Neuronal stem cell (in vitro differentiated cells): ENCODE data around the gene DNAH8. TPM values are rescaled to one million over a fixed set of nuclear protein-coding genes. Genes with fewer than 3 reads are reported as not detected.

Experiments used
- DNase-seq: peaks from one replicate; pipeline ENCODE4 v3.0.0-alpha.2; 2013; ENCODE audit warnings: low spot score
- H2AFZ ChIP-seq: one replicate; pipeline ENCODE4 v1.6.1; 2013; ENCODE audit warnings: mild to moderate bottlenecking, low read length, inconsistent platforms
- H2AK5ac ChIP-seq: 2 replicates; pipeline ENCODE4 v1.6.1; 2013; ENCODE audit warnings: low read depth, mild to moderate bottlenecking, inconsistent platforms, low read length, moderate library complexity, mixed read lengths
- H2BK120ac ChIP-seq: 2 replicates; pipeline ENCODE4 v1.6.1; 2013; ENCODE audit warnings: low read depth, mild to moderate bottlenecking, inconsistent platforms, low read length, moderate library complexity, mixed read lengths
- H2BK12ac ChIP-seq: one replicate; pipeline ENCODE4 v1.6.1; 2013; ENCODE audit warnings: low read length, inconsistent platforms
- H2BK15ac ChIP-seq: 2 replicates; pipeline ENCODE4 v1.6.1; 2013; ENCODE audit warnings: mild to moderate bottlenecking, low read length, inconsistent platforms, mixed read lengths
- H2BK5ac ChIP-seq: one replicate; pipeline ENCODE4 v1.6.1; 2013; ENCODE audit warnings: inconsistent platforms, mild to moderate bottlenecking, low read length, moderate library complexity
- H3K14ac ChIP-seq: one replicate; pipeline ENCODE4 v1.6.1; 2013; ENCODE audit warnings: low read length, inconsistent platforms
- H3K18ac ChIP-seq: 2 replicates; pipeline ENCODE4 v1.6.1; 2013; ENCODE audit warnings: low read length, inconsistent platforms
- H3K23ac ChIP-seq: 2 replicates; pipeline ENCODE4 v1.6.1; 2013; ENCODE audit warnings: low read depth, mild to moderate bottlenecking, mixed read lengths, low read length, inconsistent platforms; ENCODE audit not compliant: poor library complexity
- H3K27ac ChIP-seq: replicated peaks from 3 replicates; pipeline ENCODE4 v1.5.1; 2013; ENCODE audit warnings: low read length, inconsistent platforms
- H3K27me3 ChIP-seq, 3 experiments: 2 replicates each; pipeline ENCODE4 v1.6.1; 2013; ENCODE audit warnings: low read length in 3 of 3, mild to moderate bottlenecking in 2 of 3, inconsistent platforms in 1 of 3, low read depth in 1 of 3, mixed read lengths in 1 of 3, moderate library complexity in 1 of 3; ENCODE audit not compliant: control insufficient read depth in 3 of 3, insufficient read depth in 3 of 3
- H3K36me3 ChIP-seq, 2 donors: replicated peaks in 1 of 2; 2 replicates each; pipeline ENCODE4 v1.6.1; 2013; ENCODE audit warnings: low read length in 2 of 2; ENCODE audit not compliant: control insufficient read depth in 2 of 2, insufficient read depth in 2 of 2
- H3K4ac ChIP-seq: 2 replicates; pipeline ENCODE4 v1.6.1; 2013; ENCODE audit warnings: inconsistent platforms, mild to moderate bottlenecking, low read length, moderate library complexity
- H3K4me1 ChIP-seq, 2 donors: 1 replicate in 1 of 2; 2 replicates in 1 of 2; pipeline ENCODE4 v1.6.1; 2013; ENCODE audit warnings: low read length in 2 of 2, low read depth in 1 of 2; ENCODE audit not compliant: control insufficient read depth in 2 of 2, insufficient read depth in 1 of 2
- H3K4me2 ChIP-seq: one replicate; pipeline ENCODE4 v1.6.1; 2013; ENCODE audit warnings: mild to moderate bottlenecking, low read length, inconsistent platforms; ENCODE audit not compliant: insufficient read depth, poor library complexity, severe bottlenecking
- H3K4me3 ChIP-seq, 2 donors: 2 replicates each; pipeline ENCODE4 v1.5.1; 2013; ENCODE audit warnings: low read length in 2 of 2, mild to moderate bottlenecking in 2 of 2, inconsistent platforms in 1 of 2, moderate library complexity in 1 of 2
- H3K79me1 ChIP-seq: one replicate; pipeline ENCODE4 v1.6.1; 2013; ENCODE audit warnings: low read depth, mild to moderate bottlenecking, inconsistent platforms, low read length, moderate library complexity
- H3K9ac ChIP-seq: one replicate; pipeline ENCODE4 v1.6.1; 2013; ENCODE audit warnings: mild to moderate bottlenecking, low read depth, low read length, inconsistent platforms; ENCODE audit not compliant: poor library complexity
- H3K9me3 ChIP-seq, 2 donors: replicated peaks in 1 of 2; 2 replicates each; pipeline versions ENCODE3 to v1.6.1; 2013; ENCODE audit warnings: low read length in 2 of 2, mild to moderate bottlenecking in 2 of 2, inconsistent platforms in 1 of 2, low read depth in 1 of 2, mixed read lengths in 1 of 2, moderate library complexity in 1 of 2; ENCODE audit not compliant: control insufficient read depth in 2 of 2, insufficient read depth in 1 of 2
- H4K8ac ChIP-seq: one replicate; pipeline ENCODE4 v1.6.1; 2013; ENCODE audit warnings: low read depth, mild to moderate bottlenecking, inconsistent platforms, low read length, moderate library complexity
- H4K91ac ChIP-seq: one replicate; pipeline ENCODE4 v1.6.1; 2013; ENCODE audit warnings: low read length, low read depth, mild to moderate bottlenecking, inconsistent platforms; ENCODE audit not compliant: poor library complexity
- whole genome bisulfite sequencing, 2 donors: extraction: QIAGEN DNeasy Blood & Tissue Kit; methylation state at CpG; one replicate each; pipeline ENCODE4 v1.1.7; 2013; ENCODE audit warnings: missing lambda C conversion rate in 2 of 2, mixed read lengths in 1 of 2; ENCODE audit not compliant: insufficient read length in 2 of 2, insufficient replicate concordance in 1 of 2; ENCODE audit errors: extremely low coverage in 2 of 2; 5-methylcytosine and 5-hydroxymethylcytosine counted together
- small RNA-seq: library from polyadenylated mRNA; stranded (forward); fragments of <200 nt; extraction: miRNeasy Mini kit (QIAGEN cat#:217004); gene quantifications from one replicate; pipeline ENCODE3, GENCODE V24; 2013; ENCODE audit not compliant: insufficient read depth

DNAH8 gene

GRCh38 chr6:39078695-39079094 lies 363.6 kb downstream of the DNAH8 start:
- H3K4ac ChIP-seq, result no peak overlapping the region
- no peak overlapping the region for H2AFZ ChIP-seq
- H2BK5ac ChIP-seq, result no peak overlapping the region
- H3K36me3 ChIP-seq, result no peaks in the 10 kb centered on the region
- peaks cover 0 to 10% (median 0%) of the 10 kb centered on the region in 3 experiments for H3K27me3 ChIP-seq
- no peak for DNase-seq
- no peak overlapping the region for H2BK12ac ChIP-seq
- no peak overlapping the region for H2BK120ac ChIP-seq
- no CpG with 5 or more reads among the region's 3 CpGs for WGBS, 2 donors
- no peak overlapping the region for H3K14ac ChIP-seq
- no peaks in the 10 kb centered on the region for H3K9me3 ChIP-seq
- H4K91ac ChIP-seq, result no peak overlapping the region
- H3K79me1 ChIP-seq, result no peaks in the 10 kb centered on the region
- no peak overlapping the region for H3K4me3 ChIP-seq
- H3K18ac ChIP-seq, result no peak overlapping the region
- peak overlapping the region; percentile 58 for H3K23ac ChIP-seq
- H2BK15ac ChIP-seq, result no peak overlapping the region
- no peak overlapping the region for H3K9ac ChIP-seq
- no peak overlapping the region for H3K4me2 ChIP-seq
- H2AK5ac ChIP-seq, result no peak overlapping the region
- no peak overlapping the region for H3K27ac ChIP-seq
- H4K8ac ChIP-seq, result no peak overlapping the region
- peaks cover 4 to 8% of the 10 kb centered on the region in 2 donors for H3K4me1 ChIP-seq

DNA sequence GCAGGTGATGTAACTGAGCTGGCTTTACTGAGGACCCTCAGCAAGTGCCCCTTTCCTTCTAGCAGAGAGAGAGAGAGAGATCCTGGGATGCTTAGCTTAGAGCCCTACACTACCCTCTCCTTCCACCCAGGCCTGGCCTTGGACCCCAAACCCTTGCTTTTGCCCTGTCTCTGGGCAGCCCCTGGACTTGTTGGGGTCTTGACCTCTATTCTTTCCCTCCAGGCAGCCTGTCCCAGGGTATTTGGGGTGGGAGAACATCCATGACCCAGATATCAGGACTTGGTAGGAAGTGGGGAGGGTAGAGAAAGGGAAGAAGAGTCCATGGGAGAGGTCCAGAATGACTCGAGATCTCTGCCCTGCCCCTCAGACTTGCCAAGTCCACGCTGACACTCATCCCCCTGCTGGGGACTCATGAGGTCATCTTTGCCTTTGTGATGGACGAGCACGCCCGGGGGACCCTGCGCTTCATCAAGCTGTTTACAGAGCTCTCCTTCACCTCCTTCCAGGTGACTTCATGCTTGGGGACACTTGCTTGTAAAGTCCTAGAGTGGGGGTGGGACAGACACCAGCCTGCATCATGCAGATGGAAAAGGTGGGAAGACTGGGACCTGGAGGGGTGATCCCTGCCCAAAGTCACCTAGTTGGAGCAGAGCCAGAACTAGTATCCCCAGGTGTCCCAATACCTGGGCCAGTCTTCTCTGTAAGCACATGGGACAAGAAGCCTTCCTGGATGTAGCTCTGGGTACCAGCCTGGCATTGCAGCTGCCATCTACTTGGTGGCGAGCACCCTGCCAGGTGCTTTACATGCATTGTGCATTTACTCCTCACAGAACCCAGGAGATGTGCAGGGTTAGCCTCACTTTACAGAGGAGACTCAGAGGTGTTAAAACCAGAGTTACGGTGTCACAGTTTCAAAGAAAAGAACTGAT lies 364.4 kb downstream of the DNAH8 start:
- WGBS, 2 donors, result no CpG with 5 or more reads among the region's 8 CpGs
- no peak overlapping the region for H2BK12ac ChIP-seq
- no peak overlapping the region for H2BK15ac ChIP-seq
- no peak overlapping the region for H2BK120ac ChIP-seq
- peaks cover 4 to 6% of the 10 kb centered on the region in 2 donors for H3K4me1 ChIP-seq
- H3K14ac ChIP-seq, result no peak overlapping the region
- H3K18ac ChIP-seq, result no peak overlapping the region
- H2BK5ac ChIP-seq, result no peak overlapping the region
- peaks cover 0 to 13% (median 0%) of the 10 kb centered on the region in 3 experiments for H3K27me3 ChIP-seq
- H2AFZ ChIP-seq, result no peak overlapping the region
- no peak overlapping the region for H4K91ac ChIP-seq
- no peak overlapping the region for H2AK5ac ChIP-seq
- DNase-seq, result no peak
- H3K27ac ChIP-seq, result no peak overlapping the region
- H3K4ac ChIP-seq, result no peak overlapping the region
- no peak overlapping the region for H3K4me3 ChIP-seq
- no peaks in the 10 kb centered on the region for H3K36me3 ChIP-seq
- H3K4me2 ChIP-seq, result no peak overlapping the region
- no peak overlapping the region for H3K23ac ChIP-seq
- H3K79me1 ChIP-seq, result no peaks in the 10 kb centered on the region
- H4K8ac ChIP-seq, result no peak overlapping the region
- no peaks in the 10 kb centered on the region for H3K9me3 ChIP-seq
- H3K9ac ChIP-seq, result no peak overlapping the region

Small RNA genes lying within 50 kb of the gene (small RNA-seq; reads per million reads assigned to genes)
- gene AL034345.1 (not detected), gene RF00393 (not detected)
